Measurements from ENCODE around the gene SH3TC1.

SH3TC1 gene

DNA sequence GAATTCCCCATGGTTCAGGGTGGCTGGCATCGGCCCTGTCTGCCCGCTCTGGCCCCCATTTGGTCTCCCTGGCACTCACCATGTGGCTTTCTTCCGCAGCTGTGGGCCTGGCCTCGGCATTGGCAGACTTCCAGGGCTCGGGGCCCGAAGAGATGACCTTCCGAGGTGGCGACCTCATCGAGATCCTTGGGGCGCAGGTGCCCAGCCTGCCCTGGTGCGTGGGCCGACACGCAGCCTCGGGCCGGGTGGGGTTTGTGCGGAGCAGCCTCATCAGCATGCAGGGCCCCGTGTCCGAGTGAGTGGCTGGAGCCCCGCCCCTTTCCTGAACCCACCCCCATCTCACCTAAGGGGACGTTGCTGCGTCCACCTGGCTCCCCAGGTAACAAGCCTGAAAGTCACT, 20.1 kb downstream of the SH3TC1 start:
- H3K27me3 Mint-ChIP-seq: no peaks in the 10 kb centered on the region
- no peak overlapping the region for H3K4me3 Mint-ChIP-seq
- H3K36me3 Mint-ChIP-seq: peaks cover 85% of the 10 kb centered on the region
- H3K9me3 Mint-ChIP-seq: no peaks in the 10 kb centered on the region
- ATAC-seq: no peak
- H3K27ac Mint-ChIP-seq: no peak overlapping the region
- H3K4me1 Mint-ChIP-seq: peaks cover 19% of the 10 kb centered on the region

DNA sequence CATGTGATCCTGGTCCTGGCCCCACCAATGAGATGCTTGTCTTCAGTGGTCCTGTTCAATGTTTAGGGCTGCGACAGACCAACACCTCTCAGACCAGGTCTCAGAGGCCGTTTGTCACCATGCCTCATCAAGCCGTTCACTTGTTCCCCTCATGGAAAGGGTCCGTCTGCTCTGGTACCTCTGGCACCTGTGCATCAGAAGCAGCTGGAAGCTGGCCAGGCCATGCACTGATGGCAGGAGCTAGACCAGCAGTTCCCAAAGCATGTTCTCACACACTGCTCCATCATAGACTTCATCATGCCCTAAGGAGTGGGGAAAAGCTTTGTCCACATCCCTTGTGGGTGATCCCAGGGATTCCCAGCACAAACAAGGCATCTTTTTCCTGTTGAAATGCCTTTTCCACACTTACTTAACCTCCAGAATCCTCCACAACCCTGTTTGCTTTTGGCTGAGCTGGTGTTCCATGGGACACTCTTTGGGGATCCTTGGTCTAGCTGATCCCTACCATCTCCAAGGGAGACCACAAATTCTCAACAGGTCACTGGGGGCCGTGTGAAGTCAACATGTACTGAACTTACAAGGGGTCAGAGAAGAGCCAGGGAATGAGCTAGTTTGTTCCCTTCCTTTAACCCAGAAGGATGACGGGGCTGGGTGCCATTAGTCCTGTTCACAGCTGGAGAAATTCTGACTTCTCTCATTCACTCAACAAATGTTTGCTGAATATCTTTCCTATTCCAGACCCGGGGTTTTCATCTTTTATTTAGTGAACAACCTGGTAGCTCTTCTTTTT, 21.8 kb downstream of the SH3TC1 start:
- Mint-ChIP-seq H3K4me3 (no peak overlapping the region), H3K27me3 (no peaks in the 10 kb centered on the region), H3K9me3 (no peaks in the 10 kb centered on the region), H3K27ac (peak overlapping the region; percentile 63), H3K36me3 (peaks cover 81% of the 10 kb centered on the region), H3K4me1 (peaks cover 19% of the 10 kb centered on the region)
- no peak for ATAC-seq

DNA sequence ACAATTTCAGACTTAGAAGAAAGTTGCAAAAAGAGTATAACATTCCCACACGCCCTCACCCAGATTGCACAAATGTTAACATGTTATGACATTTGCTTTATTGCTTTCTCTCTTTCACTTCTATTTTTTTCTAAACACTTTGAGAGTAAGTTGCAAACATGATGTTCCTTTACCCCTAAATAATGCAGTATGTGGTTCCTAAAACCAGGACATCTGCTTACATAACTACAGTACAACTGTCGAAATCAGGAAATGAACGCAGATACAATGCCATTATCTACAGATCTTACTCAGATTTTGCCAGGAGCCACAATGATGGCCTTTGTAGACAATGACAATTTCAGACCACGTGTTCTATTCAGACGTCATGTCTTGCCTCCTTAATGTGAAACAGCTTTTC, 22.4 kb downstream of the SH3TC1 start:
- no peak overlapping the region for H3K4me3 Mint-ChIP-seq
- H3K4me1 Mint-ChIP-seq: peaks cover 19% of the 10 kb centered on the region
- H3K27ac Mint-ChIP-seq: peak overlapping the region; percentile 63
- peak; percentile 58 for ATAC-seq
- H3K36me3 Mint-ChIP-seq: peaks cover 76% of the 10 kb centered on the region
- H3K27me3 Mint-ChIP-seq: no peaks in the 10 kb centered on the region
- H3K9me3 Mint-ChIP-seq: no peaks in the 10 kb centered on the region

DNA sequence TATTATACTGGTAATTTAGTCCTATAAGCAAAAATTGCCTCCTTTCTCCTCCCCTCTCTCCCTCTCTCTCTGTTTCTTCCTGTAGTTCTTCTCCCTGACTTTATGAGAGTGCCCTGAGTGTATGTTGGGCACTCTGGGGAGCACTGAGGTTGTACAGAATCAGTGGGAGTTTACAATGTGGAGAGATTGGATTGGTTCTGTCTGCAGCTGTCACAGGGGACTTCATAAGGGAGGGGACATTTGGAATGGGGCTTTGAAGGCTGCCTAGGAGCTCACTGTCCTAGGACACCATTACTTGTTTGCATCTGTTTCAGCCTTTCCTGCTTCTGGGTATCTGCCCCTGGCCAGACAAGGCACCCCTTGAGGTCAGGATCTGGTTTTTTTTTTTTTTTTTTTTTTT, 22.9 kb downstream of the SH3TC1 start:
- Mint-ChIP-seq H3K27ac (peak overlapping the region; percentile 63), H3K9me3 (no peaks in the 10 kb centered on the region), H3K4me1 (peaks cover 19% of the 10 kb centered on the region), H3K36me3 (peaks cover 76% of the 10 kb centered on the region), H3K27me3 (no peaks in the 10 kb centered on the region), H3K4me3 (no peak overlapping the region)
- ATAC-seq: no peak

DNA sequence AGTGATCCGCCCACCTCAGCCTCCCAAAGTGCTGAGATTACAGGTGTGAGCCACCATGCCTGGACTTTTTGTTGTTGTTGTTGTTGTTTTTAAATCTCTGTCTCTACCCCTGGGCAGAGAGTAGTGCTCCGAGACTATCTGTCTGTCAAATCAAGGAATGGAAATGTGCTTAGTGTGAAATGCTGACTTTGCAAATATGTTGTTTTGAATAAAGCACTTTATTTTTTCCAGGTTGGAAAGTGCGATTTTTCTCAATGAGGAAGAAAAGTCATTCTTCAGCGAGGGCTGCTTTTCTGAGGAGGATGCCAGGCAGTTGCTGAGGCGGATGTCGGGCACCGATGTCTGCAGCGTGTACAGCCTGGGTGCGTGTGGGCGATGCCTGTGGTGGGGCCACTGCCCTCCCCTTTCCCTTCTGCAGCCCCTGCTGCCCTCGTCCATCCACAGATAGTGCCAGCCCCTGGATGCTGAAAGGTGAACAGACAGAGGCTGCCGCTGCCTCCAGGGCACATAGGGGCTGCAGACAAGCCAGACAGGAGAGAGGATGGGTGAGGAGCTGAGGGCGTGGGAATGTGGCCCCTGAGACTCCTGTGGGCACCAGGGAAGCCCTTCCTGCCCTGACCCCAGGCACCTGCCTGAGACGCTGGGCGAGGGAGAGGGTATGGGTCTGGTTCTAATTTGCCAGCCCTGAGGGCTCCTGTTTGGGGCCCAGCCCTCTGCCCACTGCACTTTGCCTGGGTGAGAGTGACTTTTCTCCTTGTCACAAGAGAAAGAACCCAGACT, 23.7 kb downstream of the SH3TC1 start:
- no peaks in the 10 kb centered on the region for H3K9me3 Mint-ChIP-seq
- H3K4me1 Mint-ChIP-seq: peaks cover 19% of the 10 kb centered on the region
- ATAC-seq: no peak
- no peak overlapping the region for H3K27ac Mint-ChIP-seq
- no peaks in the 10 kb centered on the region for H3K27me3 Mint-ChIP-seq
- no peak overlapping the region for H3K4me3 Mint-ChIP-seq
- peaks cover 73% of the 10 kb centered on the region for H3K36me3 Mint-ChIP-seq

DNA sequence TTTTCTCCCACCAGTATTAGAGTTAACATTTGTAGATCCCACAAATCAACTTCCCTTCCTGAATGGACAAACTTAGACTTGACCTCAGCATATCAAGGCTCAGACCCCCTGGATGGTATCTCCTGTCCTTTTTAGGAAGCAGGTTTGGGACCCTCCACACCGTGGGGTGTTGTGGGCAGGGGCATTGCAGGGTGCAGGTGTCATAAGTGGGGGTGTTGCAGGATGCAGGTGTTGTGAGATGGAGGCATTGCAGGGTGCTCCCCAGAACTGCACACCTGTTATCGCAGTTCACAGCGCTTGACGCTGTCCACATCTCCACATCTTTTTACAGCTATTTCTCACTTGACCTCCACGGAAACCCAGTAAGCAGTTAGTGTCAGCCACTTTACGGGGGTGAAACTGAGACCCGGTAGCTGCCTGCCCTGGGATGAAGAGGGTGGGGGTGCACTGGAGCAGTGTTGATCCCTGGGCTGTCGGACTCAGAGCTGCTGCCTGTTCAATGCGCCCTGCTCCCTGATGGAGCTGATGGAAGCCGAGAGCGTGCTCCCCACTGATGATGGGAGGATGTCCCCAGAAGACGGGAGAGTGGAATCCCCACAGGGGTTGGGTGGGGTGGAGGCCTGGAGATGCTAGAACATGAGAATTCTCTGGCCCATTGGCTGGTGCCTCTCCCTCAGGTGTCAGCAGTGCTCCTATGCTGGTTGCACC, 25.3 kb downstream of the SH3TC1 start:
- H3K36me3 Mint-ChIP-seq: peaks cover 65% of the 10 kb centered on the region
- no peak overlapping the region for H3K4me3 Mint-ChIP-seq
- peaks cover 36% of the 10 kb centered on the region for H3K4me1 Mint-ChIP-seq
- no peak for ATAC-seq
- no peak overlapping the region for H3K27ac Mint-ChIP-seq
- no peaks in the 10 kb centered on the region for H3K27me3 Mint-ChIP-seq
- no peaks in the 10 kb centered on the region for H3K9me3 Mint-ChIP-seq

DNA sequence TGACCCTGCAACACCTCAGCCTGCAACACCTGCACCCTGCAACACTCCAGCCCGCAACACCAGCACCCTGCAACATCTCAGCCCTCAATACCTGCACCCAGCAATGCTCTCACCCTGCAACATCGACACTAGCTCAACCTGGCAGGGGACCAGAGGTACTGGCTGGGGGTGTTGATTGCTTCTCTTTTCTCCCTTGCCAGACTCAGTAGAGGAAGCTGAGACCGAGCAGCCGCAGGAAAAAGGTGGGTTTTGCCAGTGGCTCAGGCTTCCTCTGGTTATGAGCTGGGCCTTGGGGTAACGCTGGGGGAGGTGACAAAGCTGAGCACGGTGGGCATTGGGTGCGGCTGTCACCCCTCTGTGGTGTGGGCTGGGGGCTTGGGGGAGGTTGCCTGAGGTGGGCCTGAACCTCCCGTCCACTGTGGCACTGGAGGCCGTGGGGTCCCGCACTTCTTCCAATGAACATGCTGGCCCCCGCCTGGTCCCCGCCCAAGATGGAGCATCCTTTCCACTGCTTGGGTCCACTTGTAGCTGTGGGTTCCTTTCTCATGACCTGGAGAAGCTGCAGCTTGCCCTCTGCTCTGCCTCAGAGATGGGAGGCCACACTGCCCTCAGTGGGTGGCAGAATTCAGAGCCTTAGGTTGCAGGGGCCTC, 26.0 kb downstream of the SH3TC1 start:
- Mint-ChIP-seq H3K9me3 (no peaks in the 10 kb centered on the region), H3K4me3 (no peak overlapping the region), H3K27ac (no peak overlapping the region), H3K36me3 (peaks cover 58% of the 10 kb centered on the region), H3K4me1 (peaks cover 41% of the 10 kb centered on the region), H3K27me3 (no peaks in the 10 kb centered on the region)
- ATAC-seq: no peak

DNA sequence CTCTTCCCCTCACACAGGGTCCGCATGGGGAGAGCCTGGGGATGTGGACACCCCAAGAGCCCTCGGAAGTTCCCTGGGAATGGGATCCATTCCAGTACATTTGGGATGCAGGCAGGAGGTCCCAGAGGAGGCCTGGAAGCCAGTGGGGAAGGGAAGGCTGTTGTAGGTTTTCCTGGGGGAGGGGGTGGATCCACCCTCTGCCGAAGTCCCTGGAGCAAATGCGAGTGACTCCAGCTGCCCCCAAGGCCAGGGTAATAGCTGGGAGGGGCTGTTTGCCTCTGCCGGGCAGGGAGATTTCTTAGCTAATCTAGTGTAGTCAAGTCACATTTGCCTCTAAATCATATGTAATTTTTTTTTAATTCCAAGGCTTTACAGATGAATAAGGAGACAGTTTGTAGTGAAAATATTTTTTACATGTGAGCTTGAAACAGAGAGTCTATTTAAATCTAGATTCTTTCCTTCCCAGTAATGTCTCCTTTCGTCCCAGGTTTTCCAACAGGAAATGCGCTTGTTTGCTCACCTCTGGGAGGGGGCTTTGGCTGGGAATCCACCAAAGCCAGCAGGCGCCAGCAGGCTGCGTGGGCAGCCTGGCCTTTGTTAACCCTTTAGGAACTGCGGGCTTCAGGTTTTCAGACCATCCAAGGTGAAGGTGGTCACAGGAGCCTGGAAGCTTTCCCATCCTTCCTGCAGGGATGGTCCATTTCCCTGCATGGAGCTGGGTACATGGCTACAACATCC, 26.8 kb downstream of the SH3TC1 start:
- H3K4me1 Mint-ChIP-seq: peaks cover 42% of the 10 kb centered on the region
- no peaks in the 10 kb centered on the region for H3K27me3 Mint-ChIP-seq
- H3K4me3 Mint-ChIP-seq: no peak overlapping the region
- H3K36me3 Mint-ChIP-seq: peaks cover 56% of the 10 kb centered on the region
- no peak overlapping the region for H3K27ac Mint-ChIP-seq
- ATAC-seq: no peak
- no peaks in the 10 kb centered on the region for H3K9me3 Mint-ChIP-seq

DNA sequence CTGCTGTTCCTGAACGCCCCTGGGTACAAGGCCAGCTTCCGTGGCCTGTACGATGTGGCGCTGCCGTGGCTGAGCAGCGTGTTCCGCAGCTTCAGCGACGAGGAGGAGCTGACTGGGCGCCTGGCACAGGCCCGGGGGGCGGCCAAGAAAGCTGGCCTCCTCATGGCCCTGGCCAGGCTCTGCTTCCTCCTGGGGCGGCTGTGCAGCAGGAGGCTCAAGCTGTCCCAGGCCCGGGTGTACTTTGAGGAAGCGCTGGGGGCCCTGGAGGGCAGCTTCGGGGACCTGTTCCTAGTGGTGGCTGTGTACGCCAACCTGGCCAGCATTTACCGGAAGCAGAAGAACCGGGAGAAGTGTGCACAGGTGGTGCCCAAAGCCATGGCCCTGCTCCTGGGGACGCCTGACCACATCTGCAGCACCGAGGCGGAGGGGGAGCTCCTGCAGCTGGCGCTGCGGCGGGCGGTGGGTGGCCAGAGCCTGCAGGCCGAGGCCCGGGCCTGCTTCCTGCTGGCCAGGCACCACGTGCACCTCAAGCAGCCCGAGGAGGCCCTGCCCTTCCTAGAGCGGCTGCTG, 28.2 kb downstream of the SH3TC1 start:
- no peak for ATAC-seq
- peaks cover 43% of the 10 kb centered on the region for H3K36me3 Mint-ChIP-seq
- H3K27ac Mint-ChIP-seq: no peak overlapping the region
- H3K4me1 Mint-ChIP-seq: peaks cover 34% of the 10 kb centered on the region
- H3K27me3 Mint-ChIP-seq: no peaks in the 10 kb centered on the region
- no peak overlapping the region for H3K4me3 Mint-ChIP-seq
- no peaks in the 10 kb centered on the region for H3K9me3 Mint-ChIP-seq

DNA sequence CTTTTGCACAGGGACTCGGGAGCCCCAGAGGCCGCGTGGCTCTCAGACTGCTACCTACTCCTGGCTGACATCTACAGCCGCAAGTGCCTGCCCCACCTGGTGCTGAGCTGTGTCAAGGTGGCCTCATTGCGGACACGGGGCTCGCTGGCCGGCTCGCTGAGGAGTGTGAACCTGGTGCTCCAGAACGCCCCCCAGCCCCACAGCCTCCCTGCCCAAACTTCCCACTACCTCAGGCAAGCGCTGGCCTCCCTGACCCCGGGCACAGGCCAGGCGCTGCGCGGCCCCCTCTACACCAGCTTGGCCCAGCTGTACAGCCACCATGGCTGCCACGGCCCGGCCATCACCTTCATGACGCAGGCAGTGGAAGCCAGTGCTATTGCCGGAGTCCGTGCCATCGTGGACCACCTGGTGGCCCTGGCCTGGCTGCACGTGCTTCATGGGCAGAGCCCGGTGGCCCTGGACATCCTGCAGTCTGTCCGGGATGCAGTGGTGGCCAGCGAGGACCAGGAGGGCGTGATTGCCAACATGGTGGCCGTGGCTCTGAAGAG, 28.8 kb downstream of the SH3TC1 start:
- Mint-ChIP-seq H3K9me3 (no peaks in the 10 kb centered on the region), H3K4me3 (no peak overlapping the region), H3K27me3 (no peaks in the 10 kb centered on the region), H3K27ac (peak overlapping the region; percentile 87), H3K4me1 (peaks cover 34% of the 10 kb centered on the region), H3K36me3 (peaks cover 43% of the 10 kb centered on the region)
- ATAC-seq: no peak

DNA sequence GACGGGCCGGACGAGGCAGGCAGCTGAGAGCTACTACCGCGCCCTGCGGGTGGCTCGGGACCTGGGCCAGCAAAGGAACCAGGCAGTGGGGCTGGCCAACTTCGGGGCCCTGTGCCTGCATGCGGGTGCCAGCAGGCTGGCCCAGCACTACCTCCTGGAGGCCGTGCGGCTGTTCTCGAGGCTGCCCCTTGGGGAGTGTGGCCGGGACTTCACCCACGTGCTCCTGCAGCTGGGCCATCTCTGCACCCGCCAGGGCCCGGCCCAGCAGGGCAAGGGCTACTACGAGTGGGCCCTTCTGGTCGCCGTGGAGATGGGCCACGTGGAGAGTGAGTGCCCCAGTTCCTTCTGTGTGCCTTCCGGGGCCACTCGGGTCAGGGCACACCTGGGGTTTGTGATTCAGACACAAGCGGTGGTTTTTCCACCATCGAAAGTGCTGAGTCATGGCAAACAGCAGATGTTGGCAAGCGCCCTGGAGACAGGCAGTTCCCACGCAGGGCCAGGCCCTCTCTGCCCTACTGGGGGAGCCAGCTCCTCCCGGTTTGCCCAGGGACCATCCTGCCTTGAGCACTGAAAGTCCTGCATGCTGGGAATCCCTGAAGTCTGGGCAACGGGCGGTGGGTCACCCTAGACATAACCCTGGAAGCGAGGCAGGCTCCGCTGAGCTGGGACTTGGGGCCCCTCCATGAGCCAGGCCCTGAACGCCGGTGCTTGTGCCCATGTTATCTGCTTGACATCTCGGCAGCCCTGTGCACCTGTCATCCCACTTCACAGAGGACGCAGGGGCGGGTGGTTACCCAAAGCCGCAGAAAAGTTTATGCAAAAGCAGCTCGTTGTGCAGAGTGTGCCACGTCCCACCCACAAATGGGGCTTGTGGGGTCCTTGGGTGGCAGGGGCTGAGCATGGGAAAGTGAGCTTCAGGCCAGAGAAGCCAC, 29.5 kb downstream of the SH3TC1 start:
- Mint-ChIP-seq H3K36me3 (peaks cover 41% of the 10 kb centered on the region), H3K27ac (peak overlapping the region; percentile 87), H3K27me3 (no peaks in the 10 kb centered on the region), H3K4me1 (peaks cover 34% of the 10 kb centered on the region), H3K4me3 (peak overlapping the region; percentile 67), H3K9me3 (no peaks in the 10 kb centered on the region)
- ATAC-seq: peak; percentile 88

DNA sequence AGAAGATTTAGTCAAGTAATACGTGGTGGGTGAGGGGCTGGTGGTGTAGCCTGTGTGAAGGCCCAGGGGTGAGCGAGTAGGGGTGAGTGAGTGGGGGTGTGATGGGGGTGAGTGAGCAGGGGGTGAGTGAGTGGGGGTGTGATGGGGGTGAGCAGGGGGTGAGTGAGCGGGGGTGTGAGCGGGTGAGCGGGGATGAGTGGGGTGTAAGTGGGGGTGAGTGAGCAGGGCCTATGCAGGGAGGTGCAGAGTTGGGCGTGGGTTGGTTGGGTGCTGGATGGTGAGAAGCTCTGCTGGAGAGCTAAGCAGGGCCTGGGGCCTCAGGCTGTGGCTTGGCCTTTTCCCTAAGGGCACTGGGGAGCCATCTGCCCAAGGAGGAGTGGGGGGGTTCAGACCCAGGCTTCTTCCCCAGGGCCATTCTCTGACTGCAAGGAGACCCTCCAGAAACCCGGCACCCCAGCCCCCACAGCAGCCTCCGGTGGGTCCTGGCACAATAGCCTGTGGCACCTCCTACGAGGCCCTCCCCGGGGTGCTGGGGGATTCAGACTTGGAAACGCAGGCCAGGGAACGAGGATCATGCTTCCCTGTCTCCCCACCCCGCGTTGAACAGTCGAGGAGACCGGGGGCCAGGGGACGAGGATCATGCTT, 30.4 kb downstream of the SH3TC1 start:
- ATAC-seq: peak; percentile 34
- peaks cover 34% of the 10 kb centered on the region for H3K4me1 Mint-ChIP-seq
- H3K36me3 Mint-ChIP-seq: peaks cover 32% of the 10 kb centered on the region
- H3K4me3 Mint-ChIP-seq: peak overlapping the region; percentile 67
- H3K9me3 Mint-ChIP-seq: no peaks in the 10 kb centered on the region
- peak overlapping the region; percentile 87 for H3K27ac Mint-ChIP-seq
- no peaks in the 10 kb centered on the region for H3K27me3 Mint-ChIP-seq

DNA sequence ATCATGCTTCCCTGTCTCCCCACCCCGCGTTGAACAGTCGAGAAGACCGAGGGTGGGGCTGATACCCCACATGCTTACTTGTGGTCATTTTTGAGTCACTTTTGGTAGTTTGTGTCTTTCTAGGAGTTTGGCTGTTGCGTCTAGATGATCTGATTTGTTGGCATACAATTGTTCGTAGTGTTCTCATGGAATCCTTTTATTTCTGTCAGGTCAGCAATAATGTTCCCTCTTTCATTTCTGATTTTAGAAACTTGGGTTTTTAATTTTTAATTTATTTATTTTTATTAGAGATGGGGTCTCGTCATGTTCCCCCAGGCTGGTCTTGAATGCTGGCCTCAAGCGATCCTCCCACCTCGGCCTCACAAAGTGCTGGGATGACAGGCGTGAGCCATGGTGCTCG, 30.9 kb downstream of the SH3TC1 start:
- Mint-ChIP-seq H3K4me1 (peaks cover 34% of the 10 kb centered on the region), H3K36me3 (peaks cover 26% of the 10 kb centered on the region), H3K4me3 (no peak overlapping the region), H3K9me3 (no peaks in the 10 kb centered on the region), H3K27me3 (no peaks in the 10 kb centered on the region), H3K27ac (peak overlapping the region; percentile 5)
- ATAC-seq: no peak
